Stimulated activated CD4-positive, alpha-beta T cell treated with anti-CD3 and anti-CD28 coated beads, Interleukin-15, amount 100 ng/mL, for 24 hours (primary cell): ENCODE measurements around the gene CHD6.

Experiments
- DNase-seq: peaks from one replicate; pipeline ENCODE4 v3.0.0-alpha.2; 2020

CHD6 gene

DNA sequence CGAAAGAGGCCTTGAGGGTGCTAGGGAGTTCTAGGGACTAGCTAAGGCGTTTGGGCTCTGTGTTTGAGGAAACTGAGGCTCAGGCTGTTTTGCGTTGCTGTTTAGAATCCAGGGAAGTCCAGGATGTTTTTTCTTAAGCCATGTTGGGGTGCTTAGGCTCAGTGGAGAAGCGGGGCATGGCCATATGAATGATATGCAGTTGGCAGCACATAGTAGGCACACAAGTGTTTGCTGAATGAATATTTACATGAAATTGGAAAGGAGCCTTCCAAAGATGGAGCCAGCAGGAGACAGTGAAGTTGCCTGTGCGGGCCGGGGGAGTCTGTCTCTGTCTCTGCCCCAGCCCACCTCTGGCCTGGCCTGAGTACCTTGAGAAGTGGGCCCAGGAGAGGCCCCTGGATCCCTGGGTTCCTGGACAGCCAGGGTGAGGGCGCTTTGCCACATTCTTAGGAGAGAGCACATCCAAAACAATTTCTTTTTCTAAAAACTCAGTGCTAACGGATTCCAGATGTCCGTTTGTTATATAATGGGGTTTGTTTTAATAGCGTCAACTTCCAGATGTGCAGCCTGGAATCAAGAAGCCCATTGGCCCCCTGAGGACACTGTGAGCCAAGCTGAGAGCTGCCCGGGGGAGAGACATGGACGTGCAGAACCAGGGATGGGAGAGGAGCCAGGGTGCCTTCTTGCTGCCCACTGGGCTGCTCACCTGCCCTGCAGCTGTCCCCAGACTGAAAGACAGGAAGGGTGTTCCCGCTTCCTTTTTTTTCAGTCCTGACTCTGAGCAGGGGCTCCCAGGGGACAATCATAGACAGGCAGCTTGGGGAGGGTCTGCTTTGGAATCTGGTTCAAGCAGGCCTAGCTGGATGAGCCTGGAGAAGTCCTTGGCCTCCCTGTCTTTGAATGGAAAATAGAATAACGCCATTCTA lies 231.4 kb downstream of the CHD6 start:
- no peak for DNase-seq

DNA sequence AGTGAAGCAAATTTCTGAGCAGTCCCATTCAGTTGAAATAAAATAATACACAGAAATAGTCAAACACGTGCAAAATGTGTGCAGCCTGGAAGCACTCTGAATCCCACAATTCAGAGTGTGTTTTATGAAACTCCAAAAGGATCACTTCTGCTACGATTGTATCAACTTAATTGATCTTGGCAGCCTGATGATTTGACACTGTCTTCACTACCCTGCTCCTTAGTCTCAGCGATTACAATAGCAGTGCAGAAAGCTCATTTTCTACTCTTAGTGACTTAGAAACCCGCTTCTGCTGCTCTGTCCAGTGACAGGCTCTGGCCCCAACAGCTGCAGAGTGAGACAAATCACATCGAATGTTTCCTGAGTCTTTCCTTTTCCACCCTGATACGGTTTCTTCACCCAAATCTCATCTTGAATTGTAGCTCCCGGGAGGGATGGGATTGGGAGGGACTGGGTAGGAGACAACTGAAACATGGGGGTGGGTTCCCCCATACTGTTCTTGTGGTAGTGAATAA lies 235.3 kb downstream of the CHD6 start:
- DNase-seq = no peak

GRCh38 chr20:41380551-41381193 lies 237.5 kb downstream of the CHD6 start:
- no peak for DNase-seq

DNA sequence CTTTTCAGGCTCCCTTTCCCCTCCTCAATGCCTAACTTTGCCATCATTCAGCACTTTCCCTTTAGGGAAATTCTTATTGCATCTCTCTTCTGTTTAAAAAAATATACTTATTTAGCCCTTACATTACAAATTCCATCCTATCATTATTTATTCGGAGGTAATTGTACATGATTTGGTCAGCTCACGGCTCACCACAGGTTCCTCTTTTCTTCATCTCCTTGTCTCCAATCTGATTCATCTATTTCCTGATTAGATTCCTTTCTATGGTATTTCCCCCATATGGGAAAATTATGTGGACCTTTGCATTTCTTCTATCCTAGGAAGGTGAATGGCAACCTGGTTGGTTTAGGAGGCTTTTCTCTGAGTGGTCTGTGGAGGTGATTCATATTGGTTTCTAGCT lies 238.6 kb downstream of the CHD6 start:
- DNase-seq = no peak

DNA sequence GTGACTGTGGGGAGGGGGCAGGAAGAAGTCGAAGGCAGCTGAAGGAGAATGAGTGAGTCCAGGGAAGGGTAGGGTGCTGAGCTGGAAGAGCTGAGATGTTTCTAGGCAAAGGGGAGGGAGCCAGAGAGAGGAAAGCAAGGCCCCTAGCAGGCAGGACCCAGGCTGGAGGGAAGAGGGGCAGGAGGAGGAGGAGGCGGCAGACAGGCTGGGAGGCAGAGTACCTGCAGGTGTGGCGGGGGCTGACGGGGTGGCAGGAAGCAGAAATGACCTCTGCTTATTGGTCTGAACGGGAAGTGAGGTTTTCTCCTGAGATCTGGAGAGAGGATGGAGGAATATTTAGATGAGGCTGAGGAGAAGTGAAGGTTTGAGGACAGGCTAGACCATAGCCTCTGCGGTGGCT lies 240.9 kb downstream of the CHD6 start:
- DNase-seq = no peak

GRCh38 chr20:41376349-41376748 lies 241.8 kb downstream of the CHD6 start:
- no peak for DNase-seq

DNA sequence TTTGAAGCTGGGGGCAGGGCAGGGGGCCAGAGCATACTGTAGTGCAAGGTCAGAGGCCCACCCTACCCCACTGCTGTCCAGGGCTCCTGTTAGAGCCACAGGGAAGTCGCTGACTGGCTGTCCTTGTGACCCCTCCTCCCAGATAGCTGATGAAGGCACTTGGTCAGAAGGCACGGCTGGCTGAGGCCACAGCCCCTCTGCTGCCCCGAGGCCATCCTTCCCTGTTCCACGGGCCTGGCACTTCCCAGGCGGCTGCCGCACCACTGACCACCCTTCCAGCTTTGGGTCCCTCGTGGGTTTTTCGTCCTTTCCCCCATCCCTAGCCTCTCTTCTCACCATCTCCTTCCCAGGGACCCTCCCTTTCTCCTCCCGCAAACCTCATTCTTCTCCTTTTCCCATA lies 242.3 kb downstream of the CHD6 start:
- no peak for DNase-seq

DNA sequence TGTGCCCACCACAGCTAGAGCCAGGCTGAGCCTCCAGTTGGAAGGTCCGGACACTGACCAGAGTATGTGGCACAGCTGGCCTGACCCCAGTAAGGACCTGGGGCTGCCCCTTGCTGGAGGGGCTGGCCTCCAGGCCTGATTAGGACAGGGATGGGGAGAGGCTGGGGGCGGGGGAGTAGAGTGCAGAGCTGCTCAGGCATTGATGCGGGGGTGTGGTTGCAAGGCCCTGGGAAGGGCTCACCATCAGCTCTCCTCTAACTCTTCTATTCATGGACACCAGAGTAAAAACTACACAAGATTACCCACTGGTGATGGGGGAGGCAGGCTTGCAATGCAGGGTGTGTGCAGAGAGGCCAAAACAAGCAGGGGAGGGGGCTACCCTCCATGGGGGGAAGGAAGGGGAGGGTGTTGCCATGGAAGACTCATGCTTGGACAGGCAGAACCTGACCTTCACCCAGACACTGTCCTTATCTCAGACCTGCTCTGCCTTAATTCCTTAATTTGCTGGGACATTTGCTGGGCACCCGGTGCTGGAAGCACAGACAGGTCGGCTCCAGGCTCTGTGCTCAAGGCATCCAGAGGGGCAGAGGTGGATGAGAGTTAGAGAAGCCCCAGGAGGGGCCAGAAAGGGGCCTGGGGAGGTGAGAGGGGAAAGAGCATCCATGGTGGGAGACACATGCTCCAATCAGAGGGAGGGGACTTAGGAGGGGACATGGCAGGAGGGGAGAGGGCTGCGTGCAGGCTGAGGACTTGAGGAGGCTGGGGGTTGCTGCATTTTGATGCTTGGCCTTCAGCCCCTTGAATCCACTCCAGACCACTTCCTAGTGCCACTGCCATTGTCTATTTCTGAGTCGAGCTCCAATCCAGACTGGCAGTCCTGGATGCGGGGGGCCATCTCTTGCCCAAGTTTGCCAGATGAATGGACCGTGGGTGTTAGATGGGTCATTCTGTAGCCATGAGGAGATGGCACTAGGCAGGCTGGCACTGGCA lies 244.0 kb downstream of the CHD6 start:
- DNase-seq = no peak

GRCh38 chr20:41373251-41373783 lies 244.9 kb downstream of the CHD6 start:
- no peak for DNase-seq

DNA sequence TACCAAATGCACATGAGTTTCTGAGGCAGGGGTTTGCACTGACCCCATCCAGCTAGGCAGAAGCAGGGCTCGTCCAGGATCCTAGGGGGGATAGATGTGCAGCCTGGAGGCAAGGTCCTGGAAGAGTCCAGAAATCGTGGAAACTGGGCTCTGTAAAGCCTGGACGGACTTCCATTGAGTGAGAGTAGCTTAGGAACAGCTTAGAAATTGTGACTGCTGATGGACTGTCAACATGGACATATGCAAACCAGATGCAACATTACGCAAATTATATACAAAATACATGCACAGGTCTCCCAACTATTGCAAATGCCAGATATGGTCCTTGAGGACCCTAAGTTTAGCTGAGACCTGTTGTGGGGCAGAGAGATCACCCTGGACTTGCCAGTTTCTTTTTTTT lies 246.8 kb downstream of the CHD6 start:
- DNase-seq = no peak

DNA sequence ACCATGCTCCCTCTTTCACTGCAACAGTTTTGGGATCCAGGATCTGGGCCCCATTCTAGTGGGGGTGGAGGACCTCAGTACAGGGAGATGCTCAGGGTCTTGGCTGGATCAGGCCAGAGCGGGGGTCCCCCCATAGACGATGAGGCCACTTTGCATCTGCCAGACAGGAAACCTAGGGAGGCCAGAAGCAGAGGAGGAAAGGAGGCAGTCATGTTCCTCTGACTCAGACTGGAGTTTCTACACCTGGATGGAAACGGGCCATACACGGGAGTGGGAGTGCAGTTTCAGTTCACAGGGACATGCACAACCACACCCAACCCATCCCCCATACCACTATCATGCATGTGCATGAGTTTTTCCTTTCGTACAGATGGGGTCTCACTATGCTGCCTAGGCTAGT lies 248.0 kb downstream of the CHD6 start:
- DNase-seq = no peak

DNA sequence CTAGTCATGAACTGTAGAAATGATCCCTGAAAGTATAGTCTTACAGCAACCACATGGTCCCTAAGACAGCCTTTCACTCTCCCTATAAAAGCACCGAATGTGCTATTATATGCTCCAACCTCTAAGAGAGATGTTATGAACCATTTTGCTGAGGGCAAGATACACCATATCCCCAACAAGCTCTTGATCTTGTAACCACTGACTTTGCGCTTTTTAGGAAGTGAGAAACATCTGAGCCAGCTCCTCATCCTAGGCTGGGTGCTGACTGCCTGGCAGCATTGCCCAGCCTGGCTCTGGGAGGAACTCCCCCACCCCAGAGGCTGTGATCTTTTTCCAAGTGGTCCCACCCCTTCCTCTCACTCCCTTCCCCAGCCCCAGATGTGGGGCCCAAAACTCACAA lies 248.5 kb downstream of the CHD6 start:
- no peak for DNase-seq

- DNase-seq = no peak
Measured at GRCh38 chr20:41367956-41368355, 250.2 kb downstream of the CHD6 start.

DNA sequence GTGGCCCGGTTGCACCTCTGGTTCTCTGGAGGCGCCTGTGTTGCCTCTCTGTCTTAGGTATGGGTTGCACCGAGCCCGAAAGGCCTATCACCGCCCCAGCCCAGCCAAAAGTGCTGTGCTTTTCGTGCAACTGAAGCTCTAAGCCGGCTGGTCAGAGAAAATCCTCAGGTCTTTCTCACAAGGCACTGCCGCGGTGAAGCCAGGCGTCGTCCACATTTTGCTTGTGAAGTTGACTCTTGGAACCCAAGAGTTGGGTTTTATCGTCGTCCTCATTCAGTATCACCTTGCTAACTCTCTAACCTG lies 250.8 kb downstream of the CHD6 start:
- no peak for DNase-seq

DNA sequence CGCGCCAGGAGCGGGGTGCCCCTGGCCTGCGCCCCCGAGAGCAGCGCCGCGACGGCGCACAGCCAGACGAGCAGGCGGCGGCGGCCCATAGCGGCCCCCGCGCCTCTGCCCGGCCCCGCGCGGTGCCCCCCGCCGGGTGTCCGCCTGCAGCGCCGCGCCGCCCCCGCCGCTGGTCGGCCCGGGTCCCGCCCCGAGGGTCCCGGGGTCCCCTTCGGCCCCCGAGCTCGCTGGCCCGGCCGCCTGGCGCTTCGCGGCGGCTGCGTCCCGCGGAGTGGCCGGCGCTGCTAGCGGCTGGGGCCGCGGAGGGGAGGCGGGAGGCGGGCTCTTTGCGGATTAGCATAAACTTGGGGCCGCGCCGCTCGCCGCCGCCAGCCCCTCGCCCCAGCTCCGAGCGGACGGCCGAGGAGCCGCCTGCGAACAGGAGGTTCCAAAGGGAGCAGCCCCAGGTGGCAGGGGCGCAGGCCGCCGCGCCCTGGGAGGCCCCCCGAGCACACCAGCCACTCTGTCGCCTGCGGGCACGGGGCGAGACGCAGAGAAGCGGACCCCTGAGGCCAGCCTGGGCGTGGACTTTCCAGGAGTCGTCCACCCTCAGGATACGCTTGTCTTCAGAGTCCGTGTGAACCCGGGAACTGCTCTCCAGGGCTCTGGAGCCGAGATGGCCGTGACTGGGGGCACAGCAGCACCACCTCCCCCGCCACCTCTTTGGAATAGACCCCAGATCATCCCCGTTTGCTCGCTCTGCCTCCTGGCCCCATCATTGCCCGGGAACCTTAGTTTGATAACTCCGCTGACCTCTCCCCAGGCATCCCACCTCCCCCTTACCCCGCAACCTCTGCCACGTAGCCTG lies 251.4 kb downstream of the CHD6 start, which contains the start of gene EMILIN3:
TSS of gene EMILIN3 (minus strand) at position 273 of the 847 bp plus-strand sequence. CDS start at position 89, 184 bp downstream.
- no peak for DNase-seq

- DNase-seq = no peak
Measured at GRCh38 chr20:41365777-41366545, 252.2 kb downstream of the CHD6 start.

- DNase-seq = no peak
Measured at GRCh38 chr20:41364967-41365765, 253.0 kb downstream of the CHD6 start.

DNA sequence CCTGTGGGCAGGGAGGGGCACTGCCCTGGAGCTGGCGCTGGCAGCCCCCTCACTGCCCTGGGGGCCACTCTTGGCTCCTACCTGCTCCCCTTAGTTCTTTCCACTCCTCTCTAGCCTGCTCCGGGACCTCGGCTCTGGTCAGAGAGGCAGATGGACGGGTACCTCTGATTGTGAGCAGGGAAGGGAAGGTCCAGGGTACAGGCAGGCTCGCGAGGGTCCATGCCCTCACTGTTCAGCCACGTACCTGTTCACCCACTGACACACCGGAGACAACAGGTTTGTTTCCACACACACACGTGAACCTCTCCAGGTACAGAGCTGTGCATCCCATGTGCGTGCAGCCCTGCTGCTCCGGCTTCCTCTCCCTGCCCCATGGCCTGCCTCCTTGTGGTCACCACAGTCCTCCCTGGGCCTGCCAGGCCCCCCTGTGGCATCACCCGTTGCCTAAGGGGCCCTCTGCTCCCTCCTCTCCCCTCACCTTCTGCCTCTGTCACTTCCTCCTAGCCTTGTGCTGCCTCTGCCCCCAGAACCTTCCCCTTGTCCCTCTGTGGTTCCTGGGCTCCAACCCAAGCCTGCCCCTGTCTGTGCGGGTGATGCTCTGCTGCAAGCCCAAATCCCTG lies 253.8 kb downstream of the CHD6 start:
- DNase-seq = no peak

GRCh38 chr20:41363601-41364000 lies 254.6 kb downstream of the CHD6 start:
- no peak for DNase-seq

DNA sequence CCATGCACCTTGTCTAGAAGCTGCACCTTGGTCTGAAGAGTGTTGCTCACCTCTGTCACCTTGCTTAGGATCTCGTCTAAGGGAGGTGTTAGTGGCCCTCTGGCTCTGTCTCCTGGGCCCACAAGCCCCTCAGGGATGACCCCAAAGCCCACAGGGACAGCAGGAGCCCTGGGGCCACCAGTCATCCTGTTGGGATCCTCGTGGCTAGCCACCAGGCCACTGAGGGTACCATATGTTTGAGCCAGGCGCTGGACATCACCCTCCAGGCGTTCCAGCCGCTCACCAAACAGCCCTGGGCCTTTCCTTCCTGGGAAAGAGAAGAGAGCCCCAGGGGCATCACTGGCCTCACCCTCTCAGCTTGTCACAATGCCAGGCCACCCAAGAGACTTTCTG lies 255.4 kb downstream of the CHD6 start:
- DNase-seq = no peak
